MM.1S (cell line): ENCODE data around the gene LAMP1.

Experiments
- DNase-seq: peaks from one replicate; pipeline ENCODE4 v3.0.0-alpha.2; 2015
- H2AFZ ChIP-seq: fragments of 300-600 bp; sonication (generic); 2 replicates; pipeline ENCODE4 v1.6.0; 2016; ENCODE audit warnings: antibody characterized with exemption, low read length
- H3F3A ChIP-seq: fragments of 300-600 bp; sonication (generic); 2 replicates; pipeline ENCODE4 v1.6.1; 2016; ENCODE audit warnings: mild to moderate bottlenecking, antibody characterized with exemption, low read length, moderate library complexity, mixed read lengths; ENCODE audit not compliant: insufficient read depth
- H3K27ac ChIP-seq: fragments of 300-600 bp; sonication (generic); 2 replicates; pipeline ENCODE4 v1.5.1; 2016; ENCODE audit warnings: mild to moderate bottlenecking, low read length
- H3K27me3 ChIP-seq: fragments of 300-600 bp; sonication (generic); replicated peaks from 2 replicates; pipeline ENCODE4 v1.6.0; 2016; ENCODE audit warnings: low read length; ENCODE audit not compliant: insufficient read depth
- H3K36me3 ChIP-seq: fragments of 300-600 bp; sonication (generic); replicated peaks from 2 replicates; pipeline ENCODE4 v1.6.1; 2016; ENCODE audit warnings: mild to moderate bottlenecking, low read length, mixed read lengths; ENCODE audit not compliant: insufficient read depth
- H3K4me1 ChIP-seq: fragments of 300-600 bp; sonication (generic); 2 replicates; pipeline ENCODE4 v1.6.1; 2016; ENCODE audit warnings: low read length, mixed read lengths
- H3K4me2 ChIP-seq: fragments of 300-600 bp; sonication (generic); 2 replicates; pipeline ENCODE4 v1.6.0; 2016; ENCODE audit warnings: low read depth, low read length
- H3K4me3 ChIP-seq: fragments of 300-600 bp; sonication (generic); 2 replicates; pipeline ENCODE4 v1.5.1; 2016; ENCODE audit warnings: low read length, mixed read lengths
- H3K79me2 ChIP-seq: fragments of 300-600 bp; sonication (generic); 2 replicates; pipeline ENCODE4 v1.6.1; 2016; ENCODE audit warnings: mixed run types, low read length, mixed read lengths
- H3K9ac ChIP-seq: fragments of 300-600 bp; sonication (generic); 2 replicates; pipeline ENCODE4 v1.6.1; 2016; ENCODE audit warnings: low read length, mixed read lengths
- H3K9me2 ChIP-seq: fragments of 300-600 bp; sonication (generic); replicated peaks from 2 replicates; pipeline ENCODE4 v1.6.1; 2016; ENCODE audit warnings: mild to moderate bottlenecking, low read length, mixed read lengths; ENCODE audit not compliant: insufficient read depth
- H3K9me3 ChIP-seq: fragments of 300-600 bp; sonication (generic); replicated peaks from 2 replicates; pipeline ENCODE4 v1.6.1; 2016; ENCODE audit warnings: mild to moderate bottlenecking, low read length, mixed read lengths; ENCODE audit not compliant: insufficient read depth
- H4K20me1 ChIP-seq: fragments of 300-600 bp; sonication (generic); 2 replicates; pipeline ENCODE4 v1.6.1; 2016; ENCODE audit warnings: mild to moderate bottlenecking, low read length, moderate library complexity, mixed read lengths; ENCODE audit not compliant: insufficient read depth
- CTCF ChIP-seq: fragments of 300-600 bp; sonication (generic); IDR thresholded peaks from 2 replicates; pipeline ENCODE4 v1.5.1; 2016; ENCODE audit warnings: antibody characterized with exemption, low read length, mixed read lengths
- EZH2 ChIP-seq: fragments of 300-600 bp; sonication (generic); optimal IDR thresholded peaks from 2 replicates; pipeline ENCODE3; 2017; ENCODE audit warnings: low read depth, mild to moderate bottlenecking, antibody characterized with exemption, low read length, mixed read lengths
- EZH2phosphoT487 ChIP-seq: fragments of 300-600 bp; sonication (generic); IDR thresholded peaks from 2 replicates; pipeline ENCODE4 v1.6.1; 2018; ENCODE audit warnings: antibody characterized with exemption, low read length

The LAMP1 gene

GRCh38 chr13:113351514-113352026 lies 54.5 kb downstream of the LAMP1 start:
- Histone ChIP-seq H3K36me3 (no peaks in the 10 kb centered on the region), H3K4me2 (no peak overlapping the region), H3K9ac (no peak overlapping the region), H3K9me2 (no peaks in the 10 kb centered on the region), H3F3A (no peaks in the 10 kb centered on the region), H3K27ac (no peak overlapping the region), H3K9me3 (no peaks in the 10 kb centered on the region), H4K20me1 (no peaks in the 10 kb centered on the region), H3K4me3 (no peak overlapping the region), H2AFZ (no peak overlapping the region), H3K27me3 (peaks cover 79% of the 10 kb centered on the region), H3K4me1 (no peaks in the 10 kb centered on the region), H3K79me2 (no peaks in the 10 kb centered on the region)
- no peak for TF ChIP-seq CTCF
- no peak for TF ChIP-seq EZH2
- TF ChIP-seq EZH2phosphoT487 = no peak
- DNase-seq = no peak

- no peaks in the 10 kb centered on the region for H3F3A ChIP-seq
- no peak overlapping the region for H3K4me2 ChIP-seq
- no peak overlapping the region for H3K27ac ChIP-seq
- H4K20me1 ChIP-seq = no peaks in the 10 kb centered on the region
- DNase-seq = no peak
- H3K9me3 ChIP-seq = no peaks in the 10 kb centered on the region
- H2AFZ ChIP-seq = no peak overlapping the region
- no peaks in the 10 kb centered on the region for H3K9me2 ChIP-seq
- TF ChIP-seq EZH2 (no peak), CTCF (no peak), EZH2phosphoT487 (no peak)
- H3K36me3 ChIP-seq = no peaks in the 10 kb centered on the region
- no peak overlapping the region for H3K9ac ChIP-seq
- no peaks in the 10 kb centered on the region for H3K4me1 ChIP-seq
- peaks cover 87% of the 10 kb centered on the region for H3K27me3 ChIP-seq
- H3K79me2 ChIP-seq = no peaks in the 10 kb centered on the region
- no peak overlapping the region for H3K4me3 ChIP-seq
Measured at GRCh38 chr13:113353254-113353653, 56.2 kb downstream of the LAMP1 start.

GRCh38 chr13:113354831-113355610 lies 58.0 kb downstream of the LAMP1 start:
- no peaks in the 10 kb centered on the region for H3K9me3 ChIP-seq
- TF ChIP-seq CTCF (no peak), EZH2phosphoT487 (no peak), EZH2 (no peak)
- no peak overlapping the region for H3K27ac ChIP-seq
- no peaks in the 10 kb centered on the region for H4K20me1 ChIP-seq
- H3K9ac ChIP-seq = no peak overlapping the region
- H2AFZ ChIP-seq = no peak overlapping the region
- H3F3A ChIP-seq = no peaks in the 10 kb centered on the region
- H3K4me2 ChIP-seq = no peak overlapping the region
- no peaks in the 10 kb centered on the region for H3K9me2 ChIP-seq
- H3K4me3 ChIP-seq = no peak overlapping the region
- H3K36me3 ChIP-seq = no peaks in the 10 kb centered on the region
- H3K79me2 ChIP-seq = no peaks in the 10 kb centered on the region
- no peaks in the 10 kb centered on the region for H3K4me1 ChIP-seq
- H3K27me3 ChIP-seq = peaks cover 87% of the 10 kb centered on the region
- no peak for DNase-seq
